DOHH2 (cell line): ENCODE results near the gene KIFC1.
"Not testable (repeated sequence)": the region's sequence is repeated elsewhere in the genome, so short reads cannot be mapped to it uniquely, and the experiment has no call there.

Experiments
- H3F3A ChIP-seq: fragments of 200-600 bp; sonication (generic), shearing (Covaris generic); 2 replicates; pipeline ENCODE4 v1.6.0; 2016; ENCODE audit warnings: antibody characterized with exemption, mild to moderate bottlenecking; ENCODE audit not compliant: control insufficient read depth, insufficient read depth
- H3K27ac ChIP-seq: fragments of 200-600 bp; sonication (generic); 2 replicates; pipeline ENCODE4 v1.5.1; 2014; ENCODE audit warnings: low read depth, mild to moderate bottlenecking, low read length, moderate library complexity
- H3K27me3 ChIP-seq: fragments of 200-600 bp; sonication (generic); 2 replicates; pipeline ENCODE4 v1.6.1; 2014; ENCODE audit warnings: mild to moderate bottlenecking, low read length, mixed read lengths; ENCODE audit not compliant: control insufficient read depth
- H3K36me3 ChIP-seq: fragments of 200-600 bp; sonication (generic); 2 replicates; pipeline ENCODE4 v1.6.1; 2014; ENCODE audit warnings: mild to moderate bottlenecking, low read length, moderate library complexity, mixed read lengths; ENCODE audit not compliant: control insufficient read depth
- H3K4me1 ChIP-seq: fragments of 200-600 bp; sonication (generic); 2 replicates; pipeline ENCODE4 v1.6.1; 2014; ENCODE audit warnings: mild to moderate bottlenecking, low read length, mixed read lengths; ENCODE audit not compliant: control insufficient read depth
- H3K4me2 ChIP-seq: fragments of 200-600 bp; sonication (generic); 2 replicates; pipeline ENCODE4 v1.6.0; 2014; ENCODE audit warnings: mild to moderate bottlenecking, low read length, moderate library complexity
- H3K4me3 ChIP-seq: fragments of 200-600 bp; sonication (generic); 2 replicates; pipeline ENCODE4 v1.5.1; 2014; ENCODE audit warnings: mild to moderate bottlenecking, low read length, mixed read lengths
- H3K79me2 ChIP-seq: fragments of 200-600 bp; sonication (generic); 2 replicates; pipeline ENCODE4 v1.6.1; 2014; ENCODE audit warnings: mild to moderate bottlenecking, low read length, mixed read lengths; ENCODE audit not compliant: control insufficient read depth
- H3K9me2 ChIP-seq: fragments of 200-600 bp; sonication (generic); replicated peaks from 2 replicates; pipeline ENCODE4 v1.6.1; 2014; ENCODE audit warnings: mild to moderate bottlenecking, low read length, mixed read lengths; ENCODE audit not compliant: control insufficient read depth
- H3K9me3 ChIP-seq: fragments of 200-600 bp; sonication (generic); 2 replicates; pipeline ENCODE4 v1.6.1; 2014; ENCODE audit warnings: antibody characterized with exemption, low read length, mixed read lengths; ENCODE audit not compliant: control insufficient read depth, insufficient read depth
- H4K20me1 ChIP-seq: fragments of 200-600 bp; sonication (generic); 2 replicates; pipeline ENCODE4 v1.6.0; 2014; ENCODE audit warnings: low read depth, mild to moderate bottlenecking, antibody characterized with exemption, low read length, moderate library complexity; ENCODE audit not compliant: control insufficient read depth, insufficient read depth
- CTCF ChIP-seq: fragments of 200-600 bp; sonication (generic); IDR thresholded peaks from one replicate; pipeline ENCODE4 v1.5.1; 2014; ENCODE audit warnings: antibody characterized with exemption, mild to moderate bottlenecking, low read depth, low read length; ENCODE audit not compliant: poor library complexity, severe bottlenecking
- EZH2phosphoT487 ChIP-seq: fragments of 200-600 bp; sonication (generic); IDR thresholded peaks from 2 replicates; pipeline ENCODE4 v1.6.1; 2017; ENCODE audit warnings: borderline replicate concordance, mild to moderate bottlenecking, antibody characterized with exemption, low read length, moderate library complexity, mixed read lengths

Gene KIFC1

GRCh38 chr6:33367009-33367714 lies 24.5 kb upstream of the KIFC1 start:
- Histone ChIP-seq H3K27ac (no peak overlapping the region), H3K4me2 (no peak overlapping the region), H3K4me1 (0 out of 2 replicates have a peak, but pooled peaks cover 3% of the 10 kb centered on the region), H3K79me2 (no peaks in the 10 kb centered on the region), H3K9me2 (no peaks in the 10 kb centered on the region), H3K36me3 (no peaks in the 10 kb centered on the region), H4K20me1 (no peaks in the 10 kb centered on the region), H3K9me3 (no peaks in the 10 kb centered on the region), H3F3A (no peaks in the 10 kb centered on the region), H3K4me3 (no peak overlapping the region), H3K27me3 (no peaks in the 10 kb centered on the region)
- TF ChIP-seq CTCF (no peak), EZH2phosphoT487 (no peak)

- not testable (repeated sequence) for H3K9me2 ChIP-seq, H3K36me3 ChIP-seq, H3K9me3 ChIP-seq, H3K79me2 ChIP-seq, H3F3A ChIP-seq, H3K27me3 ChIP-seq, H3K4me1 ChIP-seq, H4K20me1 ChIP-seq, H3K4me2 ChIP-seq, H3K27ac ChIP-seq, H3K4me3 ChIP-seq
Measured at GRCh38 chr6:33367715-33368025, 24.0 kb upstream of the KIFC1 start.

- not testable (repeated sequence) for H3F3A ChIP-seq, H3K4me2 ChIP-seq, H3K27ac ChIP-seq, H3K27me3 ChIP-seq, H3K9me3 ChIP-seq, H3K36me3 ChIP-seq, H3K4me1 ChIP-seq, H4K20me1 ChIP-seq, H3K9me2 ChIP-seq, H3K79me2 ChIP-seq, H3K4me3 ChIP-seq
Measured at GRCh38 chr6:33371901-33372300, 19.7 kb upstream of the KIFC1 start.

- Histone ChIP-seq H3K9me3 (no peaks in the 10 kb centered on the region), H3K27ac (no peak overlapping the region), H3K27me3 (no peaks in the 10 kb centered on the region), H3K9me2 (no peaks in the 10 kb centered on the region), H3K4me1 (0 out of 2 replicates have a peak, but pooled peaks cover 3% of the 10 kb centered on the region), H4K20me1 (no peaks in the 10 kb centered on the region), H3K36me3 (no peaks in the 10 kb centered on the region), H3K4me2 (no peak overlapping the region), H3F3A (no peaks in the 10 kb centered on the region), H3K79me2 (no peaks in the 10 kb centered on the region), H3K4me3 (no peak overlapping the region)
- no peak for TF ChIP-seq EZH2phosphoT487
- no peak for TF ChIP-seq CTCF
Measured at GRCh38 chr6:33372526-33373123, 19.0 kb upstream of the KIFC1 start.
